HepG2 (cell line): ENCODE results near the gene PRKAR2B. TPM values are rescaled to one million over a fixed set of nuclear protein-coding genes. Genes with fewer than 3 reads are reported as not detected.

Experiments used
- BHLHE40 ChIP-seq: IDR thresholded peaks from 2 replicates; pipeline ENCODE4 v1.6.1; 2011; ENCODE audit warnings: low read length, improper control_type of control experiment
- CCDC6 ChIP-seq: sonication (generic); formaldehyde crosslinking; IDR thresholded peaks from 2 replicates; pipeline ENCODE4 v1.8.1; 2022; ENCODE audit warnings: mild to moderate bottlenecking, missing genetic modification reagents, moderate library complexity
- DNMT3B ChIP-seq: conservative IDR thresholded peaks from 2 replicates; pipeline ENCODE4 v1.6.1; 2016; ENCODE audit warnings: missing biosample characterization, control low read depth
- DPF2 ChIP-seq: sonication (generic); formaldehyde crosslinking; IDR thresholded peaks from 2 replicates; pipeline ENCODE4 v1.4.0; 2020; ENCODE audit warnings: mild to moderate bottlenecking, low read depth, missing genetic modification reagents, borderline replicate concordance
- JARID2 ChIP-seq: sonication (generic); formaldehyde crosslinking; IDR thresholded peaks from 2 replicates; pipeline ENCODE4 v1.8.1; 2023; ENCODE audit warnings: missing genetic modification reagents, inconsistent platforms; ENCODE audit not compliant: insufficient replicate concordance
- JUN ChIP-seq: sonication (generic); formaldehyde crosslinking; IDR thresholded peaks from 2 replicates; pipeline ENCODE4 v1.4.0; 2020; ENCODE audit warnings: mild to moderate bottlenecking, missing genetic modification reagents
- KDM4B ChIP-seq: sonication (generic); formaldehyde crosslinking; IDR thresholded peaks from 2 replicates; pipeline ENCODE4 v1.4.0; 2020; ENCODE audit warnings: missing genetic modification reagents
- MTF2 ChIP-seq: sonication (generic); formaldehyde crosslinking; IDR thresholded peaks from 2 replicates; pipeline ENCODE4 v1.5.0; 2020; ENCODE audit warnings: missing genetic modification reagents, borderline replicate concordance
- PCBP2 ChIP-seq: fragments of 200-400 bp; formaldehyde crosslinking; optimal IDR thresholded peaks from 2 replicates; pipeline ENCODE3; 2018; ENCODE audit warnings: low read length, low read depth; ENCODE audit not compliant: poor library complexity, severe bottlenecking
- SIX4 ChIP-seq: sonication (generic); formaldehyde crosslinking; IDR thresholded peaks from 2 replicates; pipeline ENCODE4 v1.4.0; 2020; ENCODE audit warnings: missing genetic modification reagents
- SMAD9 ChIP-seq: sonication (generic); formaldehyde crosslinking; IDR thresholded peaks from 2 replicates; pipeline ENCODE4 v1.5.1; 2020; ENCODE audit warnings: mild to moderate bottlenecking, missing genetic modification reagents
- SRY ChIP-seq: sonication (generic); formaldehyde crosslinking; IDR thresholded peaks from 2 replicates; pipeline ENCODE4 v1.8.0; 2022; ENCODE audit warnings: mild to moderate bottlenecking, missing genetic modification reagents
- STAG1 ChIP-seq: sonication (generic); formaldehyde crosslinking; IDR thresholded peaks from 2 replicates; pipeline ENCODE4 v1.4.0; 2020; ENCODE audit warnings: missing genetic modification reagents
- ZEB1 ChIP-seq: IDR thresholded peaks from 2 replicates; pipeline ENCODE4 v1.6.1; 2012; ENCODE audit warnings: mild to moderate bottlenecking, low read depth, inconsistent platforms; ENCODE audit not compliant: insufficient replicate concordance
- ZFP36L1 ChIP-seq: sonication (generic); formaldehyde crosslinking; IDR thresholded peaks from 2 replicates; pipeline ENCODE4 v1.8.0; 2022; ENCODE audit warnings: mild to moderate bottlenecking, missing genetic modification reagents, moderate library complexity
- ZFP62 ChIP-seq: sonication (generic); formaldehyde crosslinking; IDR thresholded peaks from 2 replicates; pipeline ENCODE4 v1.4.0; 2020; ENCODE audit warnings: missing genetic modification reagents
- ZNF207 ChIP-seq: fragments of 450-650 bp; IDR thresholded peaks from 2 replicates; pipeline ENCODE4 v1.6.1; 2016; ENCODE audit warnings: antibody characterized with exemption, borderline replicate concordance
- ZNF235 ChIP-seq: sonication (generic); formaldehyde crosslinking; IDR thresholded peaks from 2 replicates; pipeline ENCODE4 v1.8.1; 2023; ENCODE audit warnings: mild to moderate bottlenecking, missing genetic modification reagents, borderline replicate concordance
- ZNF256 ChIP-seq: sonication (generic); formaldehyde crosslinking; conservative IDR thresholded peaks from 2 replicates; pipeline ENCODE4 v1.4.0; 2020; ENCODE audit warnings: missing genetic modification reagents
- ZNF546 ChIP-seq: sonication (generic); formaldehyde crosslinking; conservative IDR thresholded peaks from 2 replicates; pipeline ENCODE4 v1.8.1; 2023; ENCODE audit warnings: mild to moderate bottlenecking, missing genetic modification reagents
- ZNF598 ChIP-seq: sonication (generic); formaldehyde crosslinking; IDR thresholded peaks from 2 replicates; pipeline ENCODE4 v1.5.1; 2020; ENCODE audit warnings: mild to moderate bottlenecking, missing genetic modification reagents, borderline replicate concordance
- ZNF605 ChIP-seq: sonication (generic); formaldehyde crosslinking; IDR thresholded peaks from 2 replicates; pipeline ENCODE4 v1.8.0; 2022; ENCODE audit warnings: mild to moderate bottlenecking, missing genetic modification reagents
- polyA plus RNA-seq, 8 experiments: library from polyadenylated mRNA; depleted of rRNA in 3 of 8; stranded (reverse) in 7 of 8; unstranded in 1 of 8; fragments of >200 nt; fragmentation: Illumina TruSeq in 4 of 8; extraction: Trizol in 4 of 8; gene quantifications; 2 replicates each; pipeline versions ENCODE4 v1.2.1 to v1.2.3, GENCODE V29; 2011 to 2016; ENCODE audit warnings: low read depth in 4 of 8, missing spikeins in 1 of 8, mixed read lengths in 1 of 8; ENCODE audit not compliant: insufficient read depth in 1 of 8
- total RNA-seq, 5 experiments: library from RNA; depleted of rRNA; stranded (reverse); fragments of >200 nt; fragmentation: Illumina TruSeq; extraction: Trizol; gene quantifications; 2 replicates each; pipeline ENCODE4 v1.2.3, GENCODE V29; 2016; ENCODE audit warnings: low read depth in 1 of 5
- TF ChIP-seq, protein P1 (sequence below): IDR thresholded peaks from 2 replicates; pipeline ENCODE4 v1.6.1; 2016; ENCODE audit warnings: mild to moderate bottlenecking
- TF ChIP-seq, protein P2 (sequence below): sonication (generic); IDR thresholded peaks from 2 replicates; pipeline ENCODE4 v1.6.1; 2016; ENCODE audit warnings: low read depth, borderline replicate concordance
- TF ChIP-seq, protein P3 (sequence below): sonication (generic); formaldehyde crosslinking; IDR thresholded peaks from 2 replicates; pipeline ENCODE4 v1.8.1; 2023; ENCODE audit warnings: missing genetic modification reagents, mild to moderate bottlenecking, borderline replicate concordance
- TF ChIP-seq, protein P4 (sequence below): sonication (generic); formaldehyde crosslinking; IDR thresholded peaks from 2 replicates; pipeline ENCODE4 v1.8.0; 2022; ENCODE audit warnings: missing genetic modification reagents, mild to moderate bottlenecking, moderate library complexity, borderline replicate concordance

The PRKAR2B gene
- total and polyA plus RNA-seq, 2 of the 13 experiments (the other 11 are each of a cell fraction or from before 2014, with no cell fraction given), result not detected

DNA sequence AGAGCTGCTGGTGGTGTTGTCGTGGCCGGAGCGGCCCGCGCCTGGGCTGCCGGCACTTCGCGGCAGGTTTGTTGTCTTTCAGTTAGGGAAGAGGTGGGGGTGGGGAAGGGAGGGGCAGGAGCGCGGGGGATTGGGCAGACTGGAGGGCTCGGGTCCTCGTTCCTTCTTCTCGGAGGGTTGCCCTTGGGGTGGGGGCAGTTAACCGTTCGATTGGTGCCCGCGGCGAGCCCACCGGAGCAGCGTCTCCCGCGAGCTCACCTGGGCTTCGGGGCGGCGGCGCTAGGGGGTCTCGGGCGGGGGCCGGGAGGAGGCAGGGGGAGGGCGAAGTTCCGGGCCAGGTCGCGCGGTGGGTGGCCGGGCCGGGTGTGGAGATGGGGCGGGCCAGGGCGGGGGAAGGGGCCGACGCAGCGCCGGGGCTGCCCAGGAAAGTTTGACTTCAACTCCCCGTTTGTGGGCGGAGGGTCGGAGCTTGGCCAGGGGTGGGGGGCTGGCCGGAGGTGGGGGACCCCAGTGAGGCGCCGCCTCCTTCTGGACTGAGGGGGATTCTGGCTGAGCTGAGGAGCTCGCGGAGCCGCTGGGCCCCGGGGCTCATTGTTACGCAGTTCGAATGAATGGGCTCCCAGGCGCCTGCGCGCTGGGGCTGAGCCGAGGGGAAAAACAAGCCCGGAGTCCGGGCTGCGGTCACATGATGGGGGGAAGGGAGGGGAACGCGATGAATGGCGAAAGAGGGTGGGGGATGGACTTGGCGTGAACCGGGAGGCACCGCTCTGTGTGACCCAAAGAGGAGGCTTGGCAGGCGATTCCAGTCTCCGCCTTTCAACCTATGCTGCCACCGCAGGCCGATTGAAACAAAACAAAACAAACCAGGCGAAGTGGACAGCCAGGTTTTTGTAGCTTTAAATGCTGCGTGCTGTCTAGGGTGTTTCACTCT is 124.9 kb downstream of the PRKAR2B start (continued):
- TF ChIP-seq, protein P1, sequence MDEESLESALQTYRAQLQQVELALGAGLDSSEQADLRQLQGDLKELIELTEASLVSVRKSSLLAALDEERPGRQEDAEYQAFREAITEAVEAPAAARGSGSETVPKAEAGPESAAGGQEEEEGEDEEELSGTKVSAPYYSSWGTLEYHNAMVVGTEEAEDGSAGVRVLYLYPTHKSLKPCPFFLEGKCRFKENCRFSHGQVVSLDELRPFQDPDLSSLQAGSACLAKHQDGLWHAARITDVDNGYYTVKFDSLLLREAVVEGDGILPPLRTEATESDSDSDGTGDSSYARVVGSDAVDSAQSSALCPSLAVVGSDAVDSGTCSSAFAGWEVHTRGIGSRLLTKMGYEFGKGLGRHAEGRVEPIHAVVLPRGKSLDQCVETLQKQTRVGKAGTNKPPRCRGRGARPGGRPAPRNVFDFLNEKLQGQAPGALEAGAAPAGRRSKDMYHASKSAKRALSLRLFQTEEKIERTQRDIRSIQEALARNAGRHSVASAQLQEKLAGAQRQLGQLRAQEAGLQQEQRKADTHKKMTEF (CRISPR knock-in tag), result peak; percentile 74
- TF ChIP-seq JUN (CRISPR knock-in tag) (0 out of 2 replicates have a peak, but pooled peaks have one; percentile 35), JARID2 (CRISPR knock-in tag) (no peak), SIX4 (CRISPR knock-in tag) (no peak), SMAD9 (CRISPR knock-in tag) (no peak), DPF2 (CRISPR knock-in tag) (peak; percentile 27; the same call in 1 of the 2 replicates), STAG1 (CRISPR knock-in tag) (peak; percentile 20; the same call in 1 of the 2 replicates), DNMT3B (CRISPR knock-in tag) (peak; percentile 27; the same call in 1 of the 2 replicates), CCDC6 (peak; percentile 67; the same call in 1 of the 2 replicates), ZEB1 (no peak), BHLHE40 (peak; percentile 83), ZFP36L1 (0 out of 2 replicates have a peak, but pooled peaks have one; percentile 47), ZFP62 (CRISPR knock-in tag) (no peak), SRY (CRISPR knock-in tag) (no peak), ZNF598 (CRISPR knock-in tag) (no peak), ZNF207 (no peak), KDM4B (CRISPR knock-in tag) (no peak), ZNF546 (CRISPR knock-in tag) (no peak), MTF2 (CRISPR knock-in tag) (0 out of 2 replicates have a peak, but pooled peaks have one; percentile 41), PCBP2 (no peak), ZNF256 (CRISPR knock-in tag) (0 out of 2 replicates have a peak, but pooled peaks have one; percentile 53), ZNF235 (CRISPR knock-in tag) (no peak), ZNF605 (peak; percentile 78; the same call in 1 of the 2 replicates)
- TF ChIP-seq, protein P2, sequence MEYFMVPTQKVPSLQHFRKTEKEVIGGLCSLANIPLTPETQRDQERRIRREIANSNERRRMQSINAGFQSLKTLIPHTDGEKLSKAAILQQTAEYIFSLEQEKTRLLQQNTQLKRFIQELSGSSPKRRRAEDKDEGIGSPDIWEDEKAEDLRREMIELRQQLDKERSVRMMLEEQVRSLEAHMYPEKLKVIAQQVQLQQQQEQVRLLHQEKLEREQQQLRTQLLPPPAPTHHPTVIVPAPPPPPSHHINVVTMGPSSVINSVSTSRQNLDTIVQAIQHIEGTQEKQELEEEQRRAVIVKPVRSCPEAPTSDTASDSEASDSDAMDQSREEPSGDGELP, result peak; percentile 49; the same call in 1 of the 2 replicates
- TF ChIP-seq, protein P3, sequence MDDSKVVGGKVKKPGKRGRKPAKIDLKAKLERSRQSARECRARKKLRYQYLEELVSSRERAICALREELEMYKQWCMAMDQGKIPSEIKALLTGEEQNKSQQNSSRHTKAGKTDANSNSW (CRISPR knock-in tag), result no peak; the same call in 1 of the 2 replicates
- TF ChIP-seq, protein P4, sequence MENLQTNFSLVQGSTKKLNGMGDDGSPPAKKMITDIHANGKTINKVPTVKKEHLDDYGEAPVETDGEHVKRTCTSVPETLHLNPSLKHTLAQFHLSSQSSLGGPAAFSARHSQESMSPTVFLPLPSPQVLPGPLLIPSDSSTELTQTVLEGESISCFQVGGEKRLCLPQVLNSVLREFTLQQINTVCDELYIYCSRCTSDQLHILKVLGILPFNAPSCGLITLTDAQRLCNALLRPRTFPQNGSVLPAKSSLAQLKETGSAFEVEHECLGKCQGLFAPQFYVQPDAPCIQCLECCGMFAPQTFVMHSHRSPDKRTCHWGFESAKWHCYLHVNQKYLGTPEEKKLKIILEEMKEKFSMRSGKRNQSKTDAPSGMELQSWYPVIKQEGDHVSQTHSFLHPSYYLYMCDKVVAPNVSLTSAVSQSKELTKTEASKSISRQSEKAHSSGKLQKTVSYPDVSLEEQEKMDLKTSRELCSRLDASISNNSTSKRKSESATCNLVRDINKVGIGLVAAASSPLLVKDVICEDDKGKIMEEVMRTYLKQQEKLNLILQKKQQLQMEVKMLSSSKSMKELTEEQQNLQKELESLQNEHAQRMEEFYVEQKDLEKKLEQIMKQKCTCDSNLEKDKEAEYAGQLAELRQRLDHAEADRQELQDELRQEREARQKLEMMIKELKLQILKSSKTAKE, result no peak; the same call in 1 of the 2 replicates
